OCI-LY7 (cell line): ENCODE measurements around the gene TFPT. TPM values are rescaled to one million over a fixed set of nuclear protein-coding genes. Genes with fewer than 3 reads are reported as not detected.

Experiments used
- BruUV-seq: library from RNA; stranded (reverse); fragments of 400-500 nt; replicated peaks from 2 replicates; lab custom pipeline; 2021; lab: Mats Ljungman, UMichigan
- CTCF ChIA-PET: fragments of 300-600 bp; sonication (Branson Sonifier 250); formaldehyde crosslinking; loops from one replicate; lab custom pipeline; 2022; ENCODE audit warnings: antibody characterized with exemption; ENCODE audit not compliant: unreplicated experiment; lab: Charles Lee
- POLR2A ChIA-PET: fragments of 300-600 bp; sonication (Branson Sonifier 250); formaldehyde crosslinking; loops from one replicate; lab custom pipeline; 2022; ENCODE audit warnings: antibody characterized with exemption; lab: Charles Lee
- DNase-seq: peaks from one replicate; pipeline ENCODE4 v3.0.0-alpha.2; 2015; ENCODE audit warnings: low spot score
- H2AFZ ChIP-seq: fragments of 200-600 bp; sonication (generic), shearing (Covaris generic); 2 replicates; pipeline ENCODE4 v1.6.1; 2014; ENCODE audit warnings: mild to moderate bottlenecking, antibody characterized with exemption, low read length, moderate library complexity
- H3K27ac ChIP-seq: fragments of 200-600 bp; sonication (generic); 2 replicates; pipeline ENCODE4 v1.5.1; 2014; ENCODE audit warnings: mixed run types, low read depth, mild to moderate bottlenecking, moderate library complexity, low read length, inconsistent platforms; ENCODE audit not compliant: poor library complexity, severe bottlenecking
- H3K36me3 ChIP-seq: fragments of 200-600 bp; sonication (generic); 2 replicates; pipeline ENCODE4 v1.6.1; 2014; ENCODE audit warnings: mild to moderate bottlenecking, antibody characterized with exemption, low read length, moderate library complexity, mixed read lengths; ENCODE audit not compliant: insufficient read depth
- H3K4me1 ChIP-seq: fragments of 200-600 bp; sonication (generic); 2 replicates; pipeline ENCODE4 v1.5.1; 2014; ENCODE audit warnings: mild to moderate bottlenecking, low read length; ENCODE audit not compliant: insufficient read depth, poor library complexity, severe bottlenecking
- H3K4me2 ChIP-seq: fragments of 200-600 bp; sonication (generic); 2 replicates; pipeline ENCODE4 v1.6.1; 2014; ENCODE audit warnings: mild to moderate bottlenecking, low read length
- H3K4me3 ChIP-seq: fragments of 200-600 bp; sonication (generic); 2 replicates; pipeline ENCODE4 v1.5.1; 2014; ENCODE audit warnings: mild to moderate bottlenecking, low read depth, low read length; ENCODE audit not compliant: poor library complexity, severe bottlenecking
- H3K79me2 ChIP-seq: fragments of 200-600 bp; sonication (generic); 2 replicates; pipeline ENCODE4 v1.6.1; 2016; ENCODE audit warnings: low read depth, mild to moderate bottlenecking, low read length, moderate library complexity, mixed read lengths; ENCODE audit not compliant: insufficient read depth
- H3K9me2 ChIP-seq: fragments of 200-600 bp; sonication (generic); 2 replicates; pipeline ENCODE4 v1.6.1; 2016; ENCODE audit warnings: mild to moderate bottlenecking, low read length, mixed read lengths; ENCODE audit not compliant: insufficient read depth
- H3K9me3 ChIP-seq: fragments of 200-600 bp; sonication (generic); 2 replicates; pipeline ENCODE4 v1.6.1; 2014; ENCODE audit warnings: mild to moderate bottlenecking, mixed run types, low read length, mixed read lengths
- H4K20me1 ChIP-seq: fragments of 200-600 bp; sonication (generic); 2 replicates; pipeline ENCODE4 v1.6.1; 2014; ENCODE audit warnings: mild to moderate bottlenecking, antibody characterized with exemption, low read length, moderate library complexity, mixed read lengths; ENCODE audit not compliant: insufficient read depth
- EZH2phosphoT487 ChIP-seq: fragments of 200-600 bp; sonication (generic); IDR thresholded peaks from 2 replicates; pipeline ENCODE4 v1.6.1; 2018; ENCODE audit warnings: low read depth, borderline replicate concordance, mild to moderate bottlenecking, mixed run types, antibody characterized with exemption, low read length, moderate library complexity, mixed read lengths
- intact Hi-C: fragments of 100-400 bp; cut with micrococcal nuclease; formaldehyde crosslinking; loops from one replicate; pipeline ENCODE4 v1.10.0; 2022; ENCODE audit not compliant: unreplicated experiment
- total RNA-seq, 2 experiments: library from RNA; depleted of rRNA in 1 of 2; stranded (reverse); fragments of >200 nt in 1 of 2; shearing (Covaris generic) in 1 of 2; gene quantifications; 2 replicates each; pipeline ENCODE4 v1.2.3, GENCODE V29; 2014 to 2022
- TF ChIP-seq, protein P1 (sequence below): fragments of 200-600 bp; sonication (generic); conservative IDR thresholded peaks from 2 replicates; pipeline ENCODE4 v1.5.1; 2014; ENCODE audit warnings: mild to moderate bottlenecking, antibody characterized with exemption, low read length, moderate library complexity, mixed read lengths

TFPT gene
- total RNA-seq, 2 experiments from 2014 or later: 17.2 to 20.2 TPM

DNA sequence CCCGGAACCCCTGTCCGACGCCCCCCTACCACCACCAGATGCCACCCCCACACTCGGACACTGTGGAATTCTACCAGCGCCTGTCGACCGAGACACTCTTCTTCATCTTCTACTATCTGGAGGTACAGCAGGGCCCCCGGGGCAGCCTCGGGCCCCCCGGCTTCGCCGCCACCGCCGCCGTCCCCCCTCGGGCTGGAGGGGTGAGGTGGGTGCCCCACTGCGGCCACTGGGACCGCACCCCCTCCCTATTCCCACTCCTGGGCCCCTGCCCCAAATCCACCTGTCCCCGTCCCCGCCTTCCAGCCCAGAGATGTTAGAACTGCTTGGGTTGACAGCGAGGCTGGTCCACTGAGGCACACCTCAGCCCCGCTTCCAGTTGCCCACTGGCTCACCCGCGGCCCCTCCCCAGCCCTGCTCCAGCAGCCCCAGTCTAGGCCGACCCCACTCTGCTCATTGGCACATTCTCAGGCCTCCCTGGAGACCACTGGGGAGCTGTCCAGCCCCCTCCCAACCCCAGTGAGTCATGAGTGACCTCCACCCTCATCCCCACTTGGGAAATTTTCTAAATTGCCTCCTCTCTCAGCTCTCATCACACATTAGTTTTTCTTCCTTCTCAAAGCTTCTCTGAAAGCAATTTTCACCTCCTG lies 37.5 kb upstream of the TFPT start:
- Histone ChIP-seq H3K79me2 (no peaks in the 10 kb centered on the region), H3K36me3 (peaks cover 95% of the 10 kb centered on the region), H3K27ac (no peak overlapping the region), H4K20me1 (no peaks in the 10 kb centered on the region), H2AFZ (no peak overlapping the region), H3K4me1 (peaks cover 7% of the 10 kb centered on the region), H3K4me3 (no peak overlapping the region), H3K9me3 (no peaks in the 10 kb centered on the region), H3K9me2 (no peaks in the 10 kb centered on the region), H3K4me2 (no peak overlapping the region)
- CTCF ChIA-PET: no interaction called here
- intact Hi-C loops: no loop called here
- no TSS peak for BruUV-seq
- DNase-seq: no peak
- no peak for TF ChIP-seq EZH2phosphoT487
- TF ChIP-seq, protein P1, sequence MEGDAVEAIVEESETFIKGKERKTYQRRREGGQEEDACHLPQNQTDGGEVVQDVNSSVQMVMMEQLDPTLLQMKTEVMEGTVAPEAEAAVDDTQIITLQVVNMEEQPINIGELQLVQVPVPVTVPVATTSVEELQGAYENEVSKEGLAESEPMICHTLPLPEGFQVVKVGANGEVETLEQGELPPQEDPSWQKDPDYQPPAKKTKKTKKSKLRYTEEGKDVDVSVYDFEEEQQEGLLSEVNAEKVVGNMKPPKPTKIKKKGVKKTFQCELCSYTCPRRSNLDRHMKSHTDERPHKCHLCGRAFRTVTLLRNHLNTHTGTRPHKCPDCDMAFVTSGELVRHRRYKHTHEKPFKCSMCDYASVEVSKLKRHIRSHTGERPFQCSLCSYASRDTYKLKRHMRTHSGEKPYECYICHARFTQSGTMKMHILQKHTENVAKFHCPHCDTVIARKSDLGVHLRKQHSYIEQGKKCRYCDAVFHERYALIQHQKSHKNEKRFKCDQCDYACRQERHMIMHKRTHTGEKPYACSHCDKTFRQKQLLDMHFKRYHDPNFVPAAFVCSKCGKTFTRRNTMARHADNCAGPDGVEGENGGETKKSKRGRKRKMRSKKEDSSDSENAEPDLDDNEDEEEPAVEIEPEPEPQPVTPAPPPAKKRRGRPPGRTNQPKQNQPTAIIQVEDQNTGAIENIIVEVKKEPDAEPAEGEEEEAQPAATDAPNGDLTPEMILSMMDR: no peak
- POLR2A ChIA-PET: no interaction called here

DNA sequence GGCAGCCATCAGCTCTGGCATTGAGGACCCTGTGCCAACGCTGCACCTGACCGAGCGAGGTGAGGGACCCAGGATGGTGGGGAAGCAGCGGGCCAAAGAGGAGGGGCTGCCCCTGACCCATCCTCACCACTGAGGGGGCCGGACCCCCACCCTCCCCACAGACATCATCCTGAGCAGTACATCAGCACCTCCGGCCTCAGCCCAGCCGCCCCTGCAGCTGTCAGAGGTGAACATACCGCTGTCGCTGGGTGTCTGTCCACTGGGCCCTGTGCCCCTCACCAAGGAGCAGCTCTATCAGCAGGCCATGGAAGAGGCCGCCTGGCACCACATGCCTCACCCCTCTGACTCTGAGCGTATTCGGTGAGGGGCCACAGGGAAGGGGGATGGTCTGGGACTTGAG lies 36.8 kb upstream of the TFPT start:
- H3K4me3 ChIP-seq: no peak overlapping the region
- no peaks in the 10 kb centered on the region for H3K79me2 ChIP-seq
- H2AFZ ChIP-seq: no peak overlapping the region
- DNase-seq: no peak
- H3K36me3 ChIP-seq: peaks cover 97% of the 10 kb centered on the region
- ChIA-PET CTCF (no interaction called here), POLR2A (no interaction called here)
- no peak overlapping the region for H3K4me2 ChIP-seq
- no peak overlapping the region for H3K27ac ChIP-seq
- intact Hi-C loops: no loop called here
- H3K9me3 ChIP-seq: no peaks in the 10 kb centered on the region
- H3K9me2 ChIP-seq: no peaks in the 10 kb centered on the region
- TF ChIP-seq, protein P1: no peak
- no peak for TF ChIP-seq EZH2phosphoT487
- no TSS peak for BruUV-seq
- no peaks in the 10 kb centered on the region for H4K20me1 ChIP-seq
- H3K4me1 ChIP-seq: peaks cover 6% of the 10 kb centered on the region

DNA sequence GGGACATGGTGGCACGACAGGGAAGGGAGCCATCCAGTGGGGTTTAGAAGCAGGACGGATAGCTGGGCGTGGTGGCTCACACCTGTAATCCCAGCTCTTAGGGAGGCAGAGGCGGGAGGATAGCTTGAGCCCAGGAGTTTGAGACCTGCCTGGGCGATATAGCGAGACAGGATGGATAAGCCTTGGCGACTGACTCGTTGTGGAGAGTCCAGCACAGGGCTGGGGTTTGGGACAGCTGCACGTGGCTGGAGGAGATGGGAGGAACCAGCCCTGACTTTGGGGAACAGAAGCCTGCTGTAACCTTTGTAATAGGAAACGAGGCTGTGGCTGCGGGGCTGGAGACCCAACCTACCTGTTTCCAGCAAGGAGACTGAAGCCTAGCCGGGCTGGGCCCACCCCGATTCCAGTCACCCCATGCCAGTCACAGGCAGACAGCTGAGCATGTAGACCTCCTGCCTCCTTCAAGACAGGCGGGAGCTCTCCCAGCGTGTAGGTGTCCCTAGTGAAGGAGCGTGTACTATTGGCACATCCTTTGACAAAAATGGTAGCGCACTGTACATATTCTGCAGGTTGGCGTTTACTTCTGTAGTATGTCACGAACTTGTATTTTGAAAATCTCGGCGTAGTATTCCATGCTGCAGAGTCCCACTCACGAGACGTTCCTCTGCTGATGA lies 36.0 kb upstream of the TFPT start:
- CTCF ChIA-PET: no interaction called here
- no peak overlapping the region for H3K4me2 ChIP-seq
- H3K4me1 ChIP-seq: peaks cover 6% of the 10 kb centered on the region
- H4K20me1 ChIP-seq: no peaks in the 10 kb centered on the region
- intact Hi-C loops: no loop called here
- no peaks in the 10 kb centered on the region for H3K79me2 ChIP-seq
- H2AFZ ChIP-seq: no peak overlapping the region
- TF ChIP-seq, protein P1: no peak
- TF ChIP-seq EZH2phosphoT487: no peak
- BruUV-seq: no TSS peak
- no peak overlapping the region for H3K4me3 ChIP-seq
- peaks cover 97% of the 10 kb centered on the region for H3K36me3 ChIP-seq
- no peaks in the 10 kb centered on the region for H3K9me3 ChIP-seq
- no peaks in the 10 kb centered on the region for H3K9me2 ChIP-seq
- no peak overlapping the region for H3K27ac ChIP-seq
- POLR2A ChIA-PET: interaction anchor here (0.9 kb wide), 1 partner anchor 9 kb away, joined by 3 read pairs; the partner anchor contains the start of gene LENG1
- DNase-seq: no peak
